IMR-90 (cell line): Measurements from ENCODE around the gene GGT1. TPM values are rescaled to one million over a fixed set of nuclear protein-coding genes. Genes with fewer than 3 reads are reported as not detected.
"Not testable (repeated sequence)": the region's sequence is repeated elsewhere in the genome, so short reads cannot be mapped to it uniquely, and the experiment has no call there.

Source experiments
- ATAC-seq: fragments of 200-7000 bp; cut with Tn5 transposase; 2 replicates; pipeline ENCODE4 v1.9.1; 2020; ENCODE audit warnings: low read depth, mild to moderate bottlenecking, moderate library complexity
- BruUV-seq: library from RNA; stranded (reverse); fragments of 400-500 nt; replicated peaks from 2 replicates; lab custom pipeline; 2021; lab: Mats Ljungman, UMichigan
- CTCF ChIA-PET: fragments of 300-600 bp; formaldehyde crosslinking; extraction: SDS; loops from one replicate; lab custom pipeline; 2021; ENCODE audit warnings: antibody characterized with exemption; lab: Yijun Ruan, JAX
- POLR2A ChIA-PET: fragments of 300-600 bp; sonication (Branson Sonifier 250); formaldehyde crosslinking; loops from one replicate; lab custom pipeline; 2022; ENCODE audit warnings: antibody characterized with exemption; ENCODE audit not compliant: unreplicated experiment; lab: Charles Lee
- DNase-seq: peaks from one replicate; pipeline ENCODE4 v3.0.0; 2013
- H2AFZ ChIP-seq: replicated peaks from 2 replicates; pipeline ENCODE3; 2013; ENCODE audit warnings: low read length, mild to moderate bottlenecking; ENCODE audit not compliant: poor library complexity
- H2AK5ac ChIP-seq: 2 replicates; pipeline ENCODE4 v1.6.1; 2013; ENCODE audit warnings: low read depth, low read length, inconsistent platforms
- H2AK9ac ChIP-seq: replicated peaks from 2 replicates; pipeline ENCODE3; 2013; ENCODE audit warnings: mild to moderate bottlenecking, low read depth, low read length, moderate library complexity; ENCODE audit not compliant: poor library complexity
- H2BK120ac ChIP-seq: 2 replicates; pipeline ENCODE4 v1.6.1; 2013; ENCODE audit warnings: low read depth, low read length, inconsistent platforms
- H2BK15ac ChIP-seq: 3 replicates; pipeline ENCODE4 v1.6.1; 2013; ENCODE audit warnings: low read depth, low read length, inconsistent platforms
- H2BK20ac ChIP-seq: 2 replicates; pipeline ENCODE4 v1.6.1; 2013; ENCODE audit warnings: low read depth, mild to moderate bottlenecking, inconsistent platforms, low read length, moderate library complexity
- H2BK5ac ChIP-seq: 2 replicates; pipeline ENCODE4 v1.6.1; 2013; ENCODE audit warnings: mild to moderate bottlenecking, low read depth, low read length, inconsistent platforms; ENCODE audit not compliant: poor library complexity, severe bottlenecking
- H3K14ac ChIP-seq: replicated peaks from 2 replicates; pipeline ENCODE4 v1.6.1; 2013; ENCODE audit warnings: low read depth, low read length, inconsistent platforms
- H3K18ac ChIP-seq: 2 replicates; pipeline ENCODE4 v1.6.1; 2013; ENCODE audit warnings: low read depth, low read length, control low read depth
- H3K23ac ChIP-seq: 2 replicates; pipeline ENCODE4 v1.6.1; 2013; ENCODE audit warnings: low read depth, low read length, inconsistent platforms
- H3K27ac ChIP-seq: 2 replicates; pipeline ENCODE4 v1.5.1; 2013; ENCODE audit warnings: mild to moderate bottlenecking, control low read depth, low read length; ENCODE audit not compliant: insufficient read depth
- H3K27me3 ChIP-seq: 2 replicates; pipeline ENCODE4 v1.6.1; 2013; ENCODE audit warnings: low read length; ENCODE audit not compliant: control insufficient read depth, insufficient read depth
- H3K36me3 ChIP-seq: 2 replicates; pipeline ENCODE4 v1.6.1; 2013; ENCODE audit warnings: low read length, mixed read lengths; ENCODE audit not compliant: control insufficient read depth, insufficient read depth
- H3K4ac ChIP-seq: 2 replicates; pipeline ENCODE4 v1.6.1; 2013; ENCODE audit warnings: low read depth, low read length, inconsistent platforms
- H3K4me1 ChIP-seq: 2 replicates; pipeline ENCODE4 v1.6.1; 2013; ENCODE audit warnings: low read length, mixed read lengths; ENCODE audit not compliant: control insufficient read depth, insufficient read depth
- H3K4me2 ChIP-seq: 2 replicates; pipeline ENCODE4 v1.6.1; 2013; ENCODE audit warnings: low read depth, mild to moderate bottlenecking, control low read depth, low read length, moderate library complexity
- H3K4me3 ChIP-seq: 2 replicates; pipeline ENCODE4 v1.5.1; 2013; ENCODE audit warnings: low read depth, mild to moderate bottlenecking, control low read depth, low read length, moderate library complexity; ENCODE audit not compliant: insufficient read depth
- H3K56ac ChIP-seq: 2 replicates; pipeline ENCODE4 v1.6.1; 2013; ENCODE audit warnings: low read length, inconsistent platforms; ENCODE audit not compliant: insufficient read depth; ENCODE audit errors: extremely low read depth
- H3K79me1 ChIP-seq, 2 experiments: 2 replicates each; pipeline ENCODE4 v1.6.1; 2013; ENCODE audit warnings: low read length in 2 of 2, inconsistent platforms in 1 of 2, low read depth in 1 of 2
- H3K9ac ChIP-seq: 2 replicates; pipeline ENCODE4 v1.6.1; 2013; ENCODE audit warnings: low read depth, low read length, control low read depth
- H3K9me1 ChIP-seq: 2 replicates; pipeline ENCODE4 v1.6.1; 2013; ENCODE audit warnings: low read length, inconsistent platforms; ENCODE audit not compliant: insufficient read depth
- H3K9me3 ChIP-seq: 2 replicates; pipeline ENCODE4 v1.6.1; 2013; ENCODE audit warnings: low read length; ENCODE audit not compliant: control insufficient read depth, insufficient read depth
- H4K20me1 ChIP-seq: 2 replicates; pipeline ENCODE4 v1.6.1; 2013; ENCODE audit warnings: low read length, inconsistent platforms; ENCODE audit not compliant: insufficient read depth
- H4K5ac ChIP-seq: 2 replicates; pipeline ENCODE4 v1.6.1; 2013; ENCODE audit warnings: mild to moderate bottlenecking, low read depth, low read length, control low read depth
- H4K8ac ChIP-seq, 2 experiments: 2 replicates each; pipeline ENCODE4 v1.6.1; 2013; ENCODE audit warnings: low read depth in 2 of 2, low read length in 2 of 2, control low read depth in 1 of 2, inconsistent platforms in 1 of 2
- H4K91ac ChIP-seq: 2 replicates; pipeline ENCODE4 v1.6.1; 2013; ENCODE audit warnings: low read depth, low read length, inconsistent platforms; ENCODE audit not compliant: insufficient read depth
- WGBS, 2 experiments: methylation state at CpG; one replicate each; pipeline versions ENCODE4 v1.1.5 to v1.1.7; 2013; ENCODE audit warnings: missing lambda C conversion rate in 2 of 2; ENCODE audit not compliant: insufficient read length in 1 of 2; ENCODE audit errors: extremely low coverage in 2 of 2; 5-methylcytosine and 5-hydroxymethylcytosine counted together
- dilution Hi-C: fragments of 300-500 bp; cut with HindIII; formaldehyde crosslinking; loops from one replicate; pipeline ENCODE4 v1.14.3; 2018; ENCODE audit warnings: low sequenced_read_pairs; ENCODE audit not compliant: unreplicated experiment
- in situ Hi-C: fragments of 300-500 bp; cut with MboI; formaldehyde crosslinking; loops from 3 replicates; pipeline ENCODE4 v1.14.3; 2019; ENCODE audit warnings: low sequenced_read_pairs, inconsistent platforms, mixed read lengths
- intact Hi-C: fragments of 100-400 bp; cut with micrococcal nuclease; formaldehyde crosslinking; loops from 2 replicates; pipeline ENCODE4 v1.10.0; 2022
- polyA plus RNA-seq, 3 experiments: library from polyadenylated mRNA; depleted of rRNA; stranded (reverse); fragments of >200 nt; gene quantifications; 2 replicates each; pipeline ENCODE4 v1.2.3, GENCODE V29; 2012; ENCODE audit warnings: low replicate concordance in 1 of 3
- total RNA-seq: library from RNA; depleted of rRNA; stranded (reverse); fragments of >200 nt; gene quantifications from 2 replicates; pipeline ENCODE4 v1.2.3, GENCODE V29; 2012

GGT1 gene
- total and polyA plus RNA-seq, 2 of the 4 experiments (the other 2 are of a cell fraction), result 3.4 to 7.3 TPM

DNA sequence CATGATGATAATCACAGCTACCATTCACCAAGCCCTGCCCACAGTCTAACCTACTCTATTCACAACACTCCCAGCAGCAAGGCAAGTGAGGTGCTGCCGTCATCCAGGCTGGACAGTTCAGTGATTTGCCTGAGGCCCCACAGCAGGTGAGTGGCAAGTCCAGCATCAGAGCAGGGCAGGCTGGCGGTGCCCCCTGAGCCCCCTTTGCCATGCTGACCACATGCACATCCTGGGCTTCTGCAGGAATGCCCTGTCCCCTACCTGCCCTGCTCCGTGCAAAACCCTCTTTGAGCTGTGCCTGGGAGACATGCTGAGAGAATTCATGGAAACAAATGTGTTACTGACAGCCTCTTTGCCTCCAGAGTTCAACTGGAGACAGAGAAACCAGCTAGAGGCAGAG is 6.9 kb downstream of the GGT1 start:
- intact Hi-C loops, H3K9ac ChIP-seq, H3K27me3 ChIP-seq, H3K27ac ChIP-seq, H4K91ac ChIP-seq, in situ Hi-C loops, BruUV-seq, H3K23ac ChIP-seq, H2AK9ac ChIP-seq, POLR2A ChIA-PET, H3K4me2 ChIP-seq, H3K56ac ChIP-seq, H3K18ac ChIP-seq, H2BK15ac ChIP-seq, H3K14ac ChIP-seq, H3K9me3 ChIP-seq, H2AFZ ChIP-seq, H3K9me1 ChIP-seq, H3K4me3 ChIP-seq, H3K4ac ChIP-seq, H2BK20ac ChIP-seq, H3K79me1 ChIP-seq, H3K4me1 ChIP-seq, DNase-seq, H4K20me1 ChIP-seq, H4K5ac ChIP-seq, dilution Hi-C loops, CTCF ChIA-PET, H2AK5ac ChIP-seq, H2BK5ac ChIP-seq, H2BK120ac ChIP-seq, H3K36me3 ChIP-seq, ATAC-seq, H4K8ac ChIP-seq: not testable (repeated sequence)
- WGBS, 2 experiments, result no CpG with 5 or more reads among the region's 3 CpGs

DNA sequence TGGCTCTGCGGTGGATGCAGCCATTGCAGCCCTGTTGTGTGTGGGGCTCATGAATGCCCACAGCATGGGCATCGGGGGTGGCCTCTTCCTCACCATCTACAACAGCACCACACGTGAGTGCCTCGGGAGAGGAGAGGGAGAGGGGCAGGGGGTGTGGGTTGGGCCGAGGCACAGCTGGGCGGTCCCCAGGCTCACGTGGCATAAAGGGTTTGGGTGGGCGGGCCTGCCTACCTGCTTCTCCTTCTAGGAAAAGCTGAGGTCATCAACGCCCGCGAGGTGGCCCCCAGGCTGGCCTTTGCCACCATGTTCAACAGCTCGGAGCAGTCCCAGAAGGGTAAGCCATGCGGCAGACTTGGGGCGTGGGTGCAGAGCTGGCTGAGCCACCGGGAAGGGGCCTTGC is 11.8 kb downstream of the GGT1 start:
- H3K36me3 ChIP-seq, H3K23ac ChIP-seq, dilution Hi-C loops, H3K14ac ChIP-seq, H2BK20ac ChIP-seq, H3K27ac ChIP-seq, in situ Hi-C loops, H2AFZ ChIP-seq, H3K9me1 ChIP-seq, H3K4me1 ChIP-seq, H3K4me2 ChIP-seq, H4K5ac ChIP-seq, H4K8ac ChIP-seq, BruUV-seq, H2BK5ac ChIP-seq, H3K18ac ChIP-seq, CTCF ChIA-PET, H3K4ac ChIP-seq, H2BK120ac ChIP-seq, H3K79me1 ChIP-seq, H3K4me3 ChIP-seq, POLR2A ChIA-PET, H2BK15ac ChIP-seq, H3K56ac ChIP-seq, H4K20me1 ChIP-seq, H3K27me3 ChIP-seq, H2AK9ac ChIP-seq, H3K9me3 ChIP-seq, intact Hi-C loops, H4K91ac ChIP-seq, H3K9ac ChIP-seq, DNase-seq, H2AK5ac ChIP-seq, ATAC-seq: not testable (repeated sequence)
- WGBS, 2 experiments, result no CpG with 5 or more reads among the region's 15 CpGs
